Loucy (cell line): Measurements from ENCODE around the gene PRMT9.

Experiments
- H2AFZ ChIP-seq: fragments of 200-600 bp; sonication (generic); 2 replicates; pipeline ENCODE4 v1.6.0; 2016; ENCODE audit warnings: antibody characterized with exemption, mild to moderate bottlenecking, low read length, moderate library complexity
- H3F3A ChIP-seq: fragments of 200-600 bp; 2 replicates; pipeline ENCODE4 v1.6.0; 2016; ENCODE audit warnings: antibody characterized with exemption, low read depth, mild to moderate bottlenecking
- H3K27me3 ChIP-seq: fragments of 200-600 bp; sonication (generic); 2 replicates; pipeline ENCODE4 v1.6.1; 2014; ENCODE audit warnings: low read length, mild to moderate bottlenecking; ENCODE audit not compliant: insufficient read depth, poor library complexity, severe bottlenecking
- H3K36me3 ChIP-seq: fragments of 200-600 bp; sonication (generic); 2 replicates; pipeline ENCODE4 v1.6.1; 2016; ENCODE audit warnings: low read length; ENCODE audit not compliant: insufficient read depth
- H3K4me1 ChIP-seq: fragments of 200-600 bp; sonication (generic); 2 replicates; pipeline ENCODE4 v1.5.1; 2014; ENCODE audit warnings: low read length, mild to moderate bottlenecking; ENCODE audit not compliant: insufficient read depth, poor library complexity, severe bottlenecking
- H3K4me2 ChIP-seq: fragments of 200-600 bp; sonication (generic); 2 replicates; pipeline ENCODE4 v1.6.0; 2014; ENCODE audit warnings: antibody characterized with exemption, low read length, low read depth, mild to moderate bottlenecking; ENCODE audit not compliant: poor library complexity, severe bottlenecking
- H3K4me3 ChIP-seq: fragments of 200-600 bp; sonication (generic); 2 replicates; pipeline ENCODE4 v1.5.1; 2014; ENCODE audit warnings: low read length, mild to moderate bottlenecking, mixed read lengths; ENCODE audit not compliant: poor library complexity, severe bottlenecking
- H3K79me2 ChIP-seq: fragments of 200-600 bp; sonication (generic); 2 replicates; pipeline ENCODE4 v1.6.1; 2014; ENCODE audit warnings: low read length; ENCODE audit not compliant: insufficient read depth
- H3K9ac ChIP-seq: fragments of 200-600 bp; sonication (generic); 2 replicates; pipeline ENCODE4 v1.6.0; 2014; ENCODE audit warnings: mild to moderate bottlenecking, low read depth, low read length, moderate library complexity; ENCODE audit not compliant: poor library complexity, severe bottlenecking
- H3K9me2 ChIP-seq: fragments of 200-600 bp; sonication (generic); replicated peaks from 2 replicates; pipeline ENCODE4 v1.6.1; 2016; ENCODE audit warnings: low read depth, low read length, mixed read lengths
- H3K9me3 ChIP-seq: fragments of 200-600 bp; sonication (generic); 2 replicates; pipeline ENCODE4 v1.6.1; 2014; ENCODE audit warnings: mild to moderate bottlenecking, antibody characterized with exemption, low read length, low read depth; ENCODE audit not compliant: insufficient read depth
- H4K20me1 ChIP-seq: fragments of 200-600 bp; sonication (generic); 2 replicates; pipeline ENCODE4 v1.6.0; 2014; ENCODE audit warnings: antibody characterized with exemption, low read length, mild to moderate bottlenecking; ENCODE audit not compliant: insufficient read depth, poor library complexity, severe bottlenecking
- CTCF ChIP-seq: fragments of 200-600 bp; sonication (generic); conservative IDR thresholded peaks from 2 replicates; pipeline ENCODE4 v1.5.1; 2014; ENCODE audit warnings: mild to moderate bottlenecking, antibody characterized with exemption, low read length
- EZH2phosphoT487 ChIP-seq: fragments of 200-600 bp; IDR thresholded peaks from 2 replicates; pipeline ENCODE4 v1.6.1; 2018; ENCODE audit warnings: antibody characterized with exemption, mild to moderate bottlenecking, moderate library complexity, borderline replicate concordance

The PRMT9 gene

GRCh38 chr4:147644471-147644870, 39.5 kb downstream of the PRMT9 start:
- no peaks in the 10 kb centered on the region for H3F3A ChIP-seq
- H2AFZ ChIP-seq: no peak overlapping the region
- H3K4me3 ChIP-seq: no peak overlapping the region
- H3K4me2 ChIP-seq: no peak overlapping the region
- H3K79me2 ChIP-seq: peaks cover 17% of the 10 kb centered on the region; the same call in 1 of the 2 replicates
- H3K9ac ChIP-seq: no peak overlapping the region
- peaks cover 43% of the 10 kb centered on the region; the same call in 1 of the 2 replicates for H3K36me3 ChIP-seq
- H3K4me1 ChIP-seq: no peaks in the 10 kb centered on the region
- H4K20me1 ChIP-seq: no peaks in the 10 kb centered on the region
- no peaks in the 10 kb centered on the region for H3K27me3 ChIP-seq
- H3K9me2 ChIP-seq: no peaks in the 10 kb centered on the region
- 0 out of 2 replicates have a peak, but pooled peaks cover 3% of the 10 kb centered on the region for H3K9me3 ChIP-seq
- TF ChIP-seq EZH2phosphoT487 (no peak), CTCF (no peak)

- peaks cover 17% of the 10 kb centered on the region; the same call in 1 of the 2 replicates for H3K79me2 ChIP-seq
- H3K36me3 ChIP-seq: peaks cover 45% of the 10 kb centered on the region; the same call in 1 of the 2 replicates
- H3K9me2 ChIP-seq: no peaks in the 10 kb centered on the region
- TF ChIP-seq CTCF (no peak), EZH2phosphoT487 (no peak)
- H3K27me3 ChIP-seq: no peaks in the 10 kb centered on the region
- H3K9me3 ChIP-seq: 0 out of 2 replicates have a peak, but pooled peaks cover 3% of the 10 kb centered on the region
- no peak overlapping the region for H2AFZ ChIP-seq
- no peaks in the 10 kb centered on the region for H3K4me1 ChIP-seq
- H4K20me1 ChIP-seq: no peaks in the 10 kb centered on the region
- H3K4me3 ChIP-seq: no peak overlapping the region
- no peaks in the 10 kb centered on the region; the same call in 1 of the 2 replicates for H3F3A ChIP-seq
- no peak overlapping the region for H3K4me2 ChIP-seq
- no peak overlapping the region for H3K9ac ChIP-seq
These were observed 40.3 kb downstream of the PRMT9 start for GRCh38 chr4:147643616-147644015.

GRCh38 chr4:147640331-147640730, 43.6 kb downstream of the PRMT9 start:
- peaks cover 64% of the 10 kb centered on the region for H3K36me3 ChIP-seq
- H3K9ac ChIP-seq: no peak overlapping the region
- no peaks in the 10 kb centered on the region for H4K20me1 ChIP-seq
- TF ChIP-seq EZH2phosphoT487 (no peak), CTCF (no peak)
- no peak overlapping the region for H3K4me2 ChIP-seq
- H2AFZ ChIP-seq: no peak overlapping the region
- peaks cover 11% of the 10 kb centered on the region; the same call in 1 of the 2 replicates for H3K79me2 ChIP-seq
- H3K9me3 ChIP-seq: no peaks in the 10 kb centered on the region
- no peaks in the 10 kb centered on the region for H3K9me2 ChIP-seq
- no peaks in the 10 kb centered on the region for H3K4me1 ChIP-seq
- H3K27me3 ChIP-seq: no peaks in the 10 kb centered on the region
- H3F3A ChIP-seq: no peaks in the 10 kb centered on the region; the same call in 1 of the 2 replicates
- H3K4me3 ChIP-seq: no peak overlapping the region
